ENCODE data around the gene BDH1. TPM values are rescaled to one million over a fixed set of nuclear protein-coding genes. Genes with fewer than 3 reads are reported as not detected.

BDH1 gene
- total RNA-seq, 1 experiment from 2014 or later, result 24.1 TPM

DNA sequence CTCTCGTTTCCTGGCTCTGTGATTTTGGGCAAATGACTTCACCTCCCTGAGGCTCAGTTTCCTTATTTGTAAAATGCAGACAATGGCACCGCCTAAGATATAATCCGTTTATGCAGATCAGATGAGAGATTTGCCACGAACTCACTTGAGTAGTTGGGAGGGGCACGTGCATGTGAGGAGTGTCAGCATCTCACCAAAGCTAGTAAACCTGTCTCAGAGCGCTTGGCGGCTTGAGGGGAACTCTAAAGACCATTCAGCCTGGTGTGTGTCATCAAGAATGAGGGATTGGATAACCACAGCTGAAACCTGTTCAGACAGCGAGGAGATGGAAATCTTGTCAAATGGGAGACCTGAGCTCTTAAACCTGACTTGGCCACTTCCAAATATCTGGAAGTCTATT, 48.7 kb downstream of the BDH1 start:
- DNase-seq (ENCODE audit: low read depth), result no peak

DNA sequence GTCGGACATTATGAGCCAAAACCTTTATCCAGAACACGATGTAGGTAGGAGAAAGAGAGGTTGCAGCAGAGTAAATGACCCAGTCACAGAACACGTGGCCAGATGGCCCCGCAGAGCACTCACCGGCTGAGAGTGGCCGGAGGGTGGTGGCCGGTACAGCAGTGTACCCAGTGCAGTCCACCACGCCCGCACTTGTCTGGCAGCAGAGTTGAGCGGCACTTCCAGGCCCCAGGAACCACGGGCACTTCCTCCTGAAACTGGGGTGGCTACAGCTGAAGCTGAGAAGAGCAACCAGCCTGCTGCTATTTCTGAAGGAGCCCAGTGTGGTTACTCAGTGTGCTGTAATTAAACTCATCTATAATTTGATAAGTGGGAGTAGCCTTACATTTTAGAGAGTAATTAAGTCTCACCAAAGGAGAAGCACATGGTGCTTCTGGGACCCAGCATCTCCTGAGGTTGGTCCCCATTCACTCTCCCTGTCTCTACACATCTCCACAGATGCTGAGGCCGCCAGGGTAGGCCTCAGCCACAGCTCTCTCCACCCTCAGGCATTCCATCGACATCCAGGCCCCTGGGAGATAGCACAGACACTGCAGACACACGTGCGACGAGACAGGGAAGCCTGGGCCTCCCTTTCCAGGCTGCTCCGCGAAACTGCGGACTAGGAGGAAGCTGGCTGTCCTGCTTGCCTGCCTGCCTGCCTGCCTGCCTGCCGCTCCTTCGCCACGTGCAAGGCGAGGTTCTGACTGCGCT, 49.8 kb downstream of the BDH1 start:
- DNase-seq (ENCODE audit: low read depth), result no peak

DNA sequence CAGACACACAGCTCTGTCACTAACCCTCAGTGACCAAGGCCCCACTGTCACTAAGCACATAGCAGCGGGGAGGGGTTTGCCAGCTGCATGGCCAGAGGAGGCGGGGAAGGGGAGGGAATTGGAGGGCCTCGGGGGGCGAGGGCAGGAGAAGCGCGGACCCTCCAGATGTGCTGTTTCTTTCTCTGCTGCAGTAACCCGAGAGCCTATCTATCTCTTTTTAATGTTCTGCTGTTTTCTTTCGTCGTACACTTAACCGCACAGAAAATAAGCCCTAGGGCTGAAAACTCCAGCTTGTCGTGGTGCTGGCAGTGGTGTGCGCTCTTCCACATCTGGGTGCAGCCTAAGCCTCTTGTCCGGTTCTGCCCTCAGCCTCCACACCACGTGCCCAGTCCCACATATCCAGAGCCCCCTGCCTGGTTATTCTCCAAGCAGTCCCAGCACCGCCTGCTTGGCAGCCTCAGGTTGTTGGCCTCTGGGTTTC, 51.1 kb downstream of the BDH1 start:
- no peak for DNase-seq (ENCODE audit: low read depth)

DNA sequence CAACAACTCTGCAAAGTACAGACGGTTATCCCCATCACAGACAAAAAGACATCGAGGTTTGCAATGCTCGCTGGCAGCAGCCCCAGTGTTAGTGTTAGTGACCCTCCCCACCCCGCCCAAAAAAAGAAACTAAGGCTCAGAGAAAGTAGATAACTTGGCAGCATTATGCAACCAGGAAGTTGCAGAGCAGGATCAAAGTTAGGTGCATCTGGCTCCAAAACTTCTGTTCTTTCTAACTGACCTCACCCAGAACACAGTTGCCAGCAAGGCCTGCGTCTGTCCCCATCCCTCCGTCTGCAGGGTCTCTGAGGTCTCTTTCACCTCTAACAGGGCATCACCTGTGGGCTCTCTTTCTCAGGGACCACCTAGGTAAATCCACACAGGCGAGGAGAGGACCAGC, 51.5 kb downstream of the BDH1 start:
- no peak for DNase-seq (ENCODE audit: low read depth)

DNA sequence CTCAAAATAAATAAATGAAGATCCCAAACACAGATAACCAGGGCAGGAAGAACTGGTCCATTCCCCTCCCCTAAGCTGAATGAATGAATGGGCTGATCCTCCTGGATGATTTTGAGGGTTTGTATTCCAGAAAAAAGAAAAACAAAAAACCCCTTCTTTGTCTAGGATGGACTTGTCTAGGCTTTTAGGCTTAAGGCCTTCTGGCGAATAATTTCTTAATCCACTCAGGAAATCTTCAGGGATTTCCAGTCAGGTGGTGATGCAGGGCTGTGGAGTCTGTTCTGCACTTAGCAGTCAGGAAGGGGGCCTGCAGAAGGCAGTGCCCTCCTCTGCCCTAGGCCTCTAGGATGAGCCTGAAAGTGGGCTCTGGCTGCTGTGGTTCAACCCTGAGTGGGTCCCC, 52.1 kb downstream of the BDH1 start:
- DNase-seq (ENCODE audit: low read depth), result no peak

DNA sequence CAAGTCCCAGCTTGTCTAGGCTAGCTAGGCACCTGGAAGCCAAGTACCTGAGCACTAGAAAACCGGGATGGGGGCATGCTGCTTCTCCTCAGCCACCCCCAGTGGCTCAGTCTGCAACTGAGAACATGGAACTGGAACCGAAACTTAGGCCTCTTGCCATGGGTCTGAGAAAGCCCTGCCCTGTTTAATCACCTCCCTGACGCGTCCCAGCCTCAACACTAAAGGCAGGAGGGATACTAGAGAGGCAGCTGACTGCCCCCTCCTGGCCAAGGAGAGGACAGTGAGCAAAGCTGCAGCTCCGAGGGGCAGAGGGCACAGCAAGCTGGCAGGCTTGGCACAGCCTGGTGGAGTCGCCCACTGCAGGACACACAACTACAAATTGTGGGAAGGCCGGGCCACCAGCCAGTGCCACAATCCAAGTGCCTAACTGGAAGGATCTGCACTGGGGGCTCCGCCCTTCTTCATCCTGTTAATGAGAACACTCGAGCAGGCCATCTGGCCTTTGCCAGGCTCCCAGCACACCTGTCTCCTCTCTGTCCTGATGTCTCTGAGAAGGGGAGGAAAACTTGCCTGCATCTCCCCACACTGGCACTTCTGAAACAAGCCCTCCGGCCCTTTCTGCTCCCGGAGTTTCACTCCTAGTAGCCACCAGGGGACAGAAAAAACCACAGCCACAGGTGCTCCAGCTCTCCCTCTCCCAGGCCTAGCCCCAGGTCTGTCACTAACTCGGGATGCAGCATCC, 53.7 kb downstream of the BDH1 start:
- peak; percentile 95 for DNase-seq (ENCODE audit: low read depth)

DNA sequence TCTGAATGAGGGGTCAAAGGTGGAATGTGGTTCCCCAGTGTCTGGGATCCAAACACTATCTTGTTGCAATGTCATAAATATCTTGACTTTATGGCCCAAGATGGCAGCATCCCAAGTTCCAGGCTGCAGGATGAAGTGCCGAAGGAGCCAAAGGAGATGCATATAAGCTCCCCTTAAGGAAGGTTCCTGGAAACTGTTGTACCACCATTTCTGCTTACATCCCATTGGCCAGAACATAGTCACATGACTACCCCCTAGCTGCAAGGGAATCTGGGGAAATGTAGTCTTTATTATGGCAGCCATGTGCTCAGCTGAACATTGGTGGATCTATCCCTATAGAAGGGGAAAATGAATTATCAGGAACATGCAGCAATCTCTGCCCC, 54.3 kb downstream of the BDH1 start:
- peak; percentile 88 for DNase-seq (ENCODE audit: low read depth)

DNA sequence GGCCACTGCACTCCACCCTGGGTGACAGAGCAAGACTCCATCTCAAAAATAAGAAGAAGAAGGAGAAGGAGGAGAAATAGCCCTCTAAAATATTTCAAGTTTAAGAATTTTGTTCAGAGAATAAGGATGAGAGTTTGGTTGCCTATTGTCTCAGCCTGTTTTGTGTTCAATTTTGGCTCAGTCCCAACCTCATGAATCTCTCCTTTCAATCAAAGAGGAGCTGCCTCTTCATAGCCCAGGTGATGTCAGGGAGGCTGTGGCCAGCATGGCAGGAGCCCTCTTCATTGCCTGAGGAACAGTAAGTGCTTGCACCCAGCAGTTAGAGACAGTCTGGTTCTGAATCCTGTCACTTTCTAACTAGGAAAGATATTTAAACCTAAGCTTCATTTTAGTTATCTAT, 55.0 kb downstream of the BDH1 start:
- no peak for DNase-seq (ENCODE audit: low read depth)

DNA sequence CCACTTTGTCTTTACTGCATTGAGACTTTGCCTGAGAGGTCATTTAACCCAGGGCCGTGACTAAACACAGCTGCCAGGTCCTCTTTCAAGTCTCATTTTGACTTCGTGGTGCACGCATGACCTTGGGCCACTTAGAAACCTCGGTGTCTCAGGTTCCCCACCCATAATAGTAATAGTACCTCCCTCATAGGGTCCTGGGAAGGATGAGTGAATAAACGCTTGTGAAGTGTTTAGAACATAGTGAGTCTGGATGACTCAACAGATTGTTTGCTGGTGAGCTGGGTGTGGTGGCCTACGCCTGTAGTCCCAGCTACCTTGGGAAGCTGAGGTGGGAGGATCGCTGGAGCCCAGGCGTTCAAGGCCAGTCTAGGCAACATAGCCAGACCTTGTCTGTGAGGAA, 56.3 kb downstream of the BDH1 start:
- DNase-seq (ENCODE audit: low read depth), result peak; percentile 96

DNA sequence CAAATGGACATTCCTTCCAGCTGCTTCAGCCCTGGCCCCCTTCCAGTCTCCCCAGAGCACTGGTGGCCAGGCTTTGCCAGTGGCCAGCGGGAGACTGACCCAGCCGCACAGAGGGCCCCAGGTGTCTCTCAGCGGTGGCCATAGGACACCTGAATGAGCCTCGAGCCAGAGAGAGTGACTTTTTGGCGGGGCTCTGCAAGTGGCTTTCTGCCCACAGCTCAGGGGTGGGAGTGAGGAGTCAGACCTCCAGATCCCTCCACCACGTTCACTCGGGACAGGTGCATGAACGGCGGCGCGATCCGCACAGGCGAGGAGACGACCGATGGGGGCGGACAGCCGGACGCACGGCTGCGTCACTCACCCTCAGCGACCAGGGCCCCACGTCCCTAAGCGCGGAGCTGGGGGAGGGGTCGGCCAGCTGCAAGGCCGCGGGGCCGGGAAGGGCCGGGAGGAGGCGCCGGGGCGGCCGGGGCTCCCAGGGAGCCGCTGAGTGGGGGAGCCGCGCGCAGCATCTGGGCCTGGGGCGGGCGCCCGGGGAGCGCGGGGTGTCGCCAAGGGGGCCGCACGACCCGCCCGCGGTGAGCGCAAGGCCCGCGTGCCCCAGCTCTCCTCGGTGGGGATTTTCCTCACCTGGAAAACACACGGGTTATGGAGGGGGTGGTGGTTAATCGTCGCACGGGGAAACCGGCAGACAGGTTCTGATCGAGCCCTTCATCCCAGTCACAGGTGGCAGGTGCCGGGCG, 57.1 kb downstream of the BDH1 start:
- no peak for DNase-seq (ENCODE audit: low read depth)

DNA sequence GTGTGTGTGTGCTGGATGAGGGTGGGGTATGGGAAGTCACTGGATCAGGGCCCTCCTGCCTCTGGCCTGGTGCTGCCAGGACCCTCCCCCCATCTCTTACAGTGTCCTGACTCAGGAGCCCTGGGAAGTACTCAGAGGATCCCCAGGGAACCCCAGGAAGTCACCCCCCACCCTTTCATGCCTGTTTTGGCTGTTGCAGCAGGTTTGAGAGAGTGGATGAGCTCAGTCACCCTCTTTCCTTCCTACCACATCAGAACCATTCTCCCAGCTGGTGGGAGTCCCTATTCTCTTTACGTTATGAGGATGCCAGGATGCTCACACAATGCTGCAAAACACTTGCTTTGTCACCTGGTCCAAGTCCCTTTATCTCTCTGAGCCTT, 59.0 kb downstream of the BDH1 start:
- DNase-seq (ENCODE audit: low read depth), result no peak

DNA sequence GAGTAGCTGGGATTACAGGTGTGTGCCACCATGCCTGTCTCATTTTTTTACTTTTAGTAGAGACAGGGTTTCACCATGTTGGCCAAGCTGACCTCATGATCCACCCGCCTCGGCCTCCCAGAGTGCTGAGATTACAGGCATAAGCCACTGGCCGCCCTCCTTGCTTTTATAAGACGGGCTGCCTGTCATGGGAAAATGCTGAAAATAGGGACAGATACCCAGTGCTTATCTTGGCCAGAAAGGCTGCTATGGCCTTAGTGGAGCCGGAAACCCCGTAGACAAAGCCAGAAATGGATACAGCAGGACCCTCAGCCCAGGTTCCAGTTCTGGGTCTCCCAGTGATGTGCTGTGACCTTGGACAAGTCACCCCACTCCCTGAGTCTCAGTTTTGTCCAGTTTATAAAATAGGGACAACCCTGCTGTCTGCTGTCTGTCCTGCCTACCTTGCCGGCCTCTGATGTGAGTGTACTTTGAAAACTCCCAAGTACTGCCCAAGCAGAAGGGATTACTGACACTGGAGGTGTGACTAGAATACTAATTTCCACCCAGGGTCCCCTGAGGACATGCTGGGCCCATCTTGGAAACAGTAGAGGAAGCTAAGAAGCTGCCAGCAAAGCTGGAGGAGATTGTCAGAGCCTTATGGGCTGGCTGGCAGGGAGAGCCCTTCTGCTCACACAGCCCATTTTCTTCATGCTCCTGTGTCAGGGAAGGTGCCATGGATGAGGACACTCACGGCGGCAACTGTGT, 59.6 kb downstream of the BDH1 start:
- DNase-seq (ENCODE audit: low read depth), result no peak

DNA sequence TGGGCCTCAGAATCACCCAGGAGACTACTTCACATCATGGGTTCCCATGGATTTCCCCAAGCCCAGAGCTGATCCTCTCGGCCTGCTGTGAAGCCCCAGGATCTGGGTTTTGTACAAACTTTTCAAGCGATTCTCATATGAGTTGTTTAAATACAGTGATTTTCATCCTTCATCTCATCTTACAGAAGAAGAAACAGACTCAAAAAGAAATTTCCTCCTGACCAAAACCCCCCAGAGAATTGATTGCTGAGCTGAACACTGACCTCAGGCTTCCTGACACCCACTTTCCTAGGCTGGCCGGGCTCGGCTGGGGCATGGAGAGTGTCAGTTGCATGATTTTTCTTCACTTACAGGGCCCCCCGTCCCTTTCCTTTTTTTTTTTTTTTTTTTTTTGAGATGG, 60.3 kb downstream of the BDH1 start:
- DNase-seq (ENCODE audit: low read depth), result no peak

DNA sequence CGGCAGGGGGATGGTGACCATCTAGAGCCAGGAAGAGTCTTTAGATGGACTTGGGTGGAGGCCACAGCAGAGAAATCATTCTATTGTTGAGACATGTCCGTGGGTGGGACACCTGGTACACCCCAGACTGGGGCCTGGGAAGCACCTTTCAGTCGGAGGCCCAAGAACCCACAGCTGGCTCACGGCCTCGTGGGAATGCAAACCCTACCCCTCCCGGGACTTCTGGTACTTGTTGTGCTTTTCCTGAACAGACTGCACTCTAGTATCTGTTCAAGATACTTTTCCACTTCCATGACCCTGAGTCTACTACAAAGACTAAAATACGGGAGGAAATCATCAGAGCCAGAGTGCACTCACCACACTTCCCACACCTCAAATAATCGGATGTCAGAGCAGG, 60.7 kb downstream of the BDH1 start:
- DNase-seq (ENCODE audit: low read depth), result no peak

DNA sequence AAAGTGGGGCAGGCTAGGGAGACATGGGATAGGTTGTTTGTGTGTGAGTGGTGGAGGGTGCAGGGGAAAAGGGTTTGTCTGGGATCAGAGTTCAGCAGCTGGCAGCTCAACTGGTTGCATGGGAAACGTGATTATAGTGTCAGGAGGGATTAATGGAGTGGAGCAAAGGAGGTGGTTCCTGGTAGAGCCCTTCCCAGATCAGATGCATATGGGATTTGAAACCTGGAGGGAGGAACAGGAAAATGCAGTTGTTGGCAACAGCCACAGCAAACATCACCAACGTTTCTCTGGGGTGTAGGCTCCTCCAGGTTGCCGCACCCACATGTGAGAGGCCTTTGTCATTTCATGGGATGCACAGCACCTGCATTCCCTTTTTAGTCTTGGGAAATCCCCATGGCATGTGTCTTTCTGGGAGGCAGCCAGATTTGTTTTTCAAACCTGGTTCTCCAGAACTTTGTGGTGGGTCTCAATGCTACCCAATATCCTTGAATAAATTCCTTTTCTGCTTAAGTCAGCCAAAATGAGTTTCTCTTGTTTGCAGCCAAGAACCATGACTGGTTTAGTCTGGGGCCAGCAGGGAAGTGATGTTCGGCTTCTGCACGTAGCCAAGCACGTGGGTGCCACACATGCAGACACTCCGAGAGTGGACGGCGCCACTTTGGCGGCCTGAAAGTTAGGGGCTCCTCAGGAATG, 61.3 kb downstream of the BDH1 start:
- DNase-seq (ENCODE audit: low read depth), result no peak

DNA sequence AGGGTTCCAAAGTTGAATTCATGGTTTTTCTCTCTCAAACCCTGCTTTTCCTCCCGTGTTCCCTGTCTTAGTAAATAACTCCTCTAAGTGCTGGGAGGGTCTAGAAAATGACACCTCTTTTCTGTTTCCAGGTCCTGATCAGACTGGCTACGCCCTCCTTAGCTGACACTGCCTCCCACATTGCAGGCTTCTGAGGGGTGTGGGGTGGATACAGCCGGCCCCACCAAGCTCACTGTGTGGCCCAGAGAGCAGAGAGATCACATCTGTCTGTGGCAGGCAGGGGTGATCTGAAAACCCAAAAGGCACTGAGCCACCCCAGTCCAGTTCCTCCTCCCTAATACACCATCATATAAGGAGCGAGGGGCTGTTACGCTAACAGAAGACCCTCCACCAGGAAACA, 62.7 kb downstream of the BDH1 start:
- DNase-seq (ENCODE audit: low read depth), result no peak

DNA sequence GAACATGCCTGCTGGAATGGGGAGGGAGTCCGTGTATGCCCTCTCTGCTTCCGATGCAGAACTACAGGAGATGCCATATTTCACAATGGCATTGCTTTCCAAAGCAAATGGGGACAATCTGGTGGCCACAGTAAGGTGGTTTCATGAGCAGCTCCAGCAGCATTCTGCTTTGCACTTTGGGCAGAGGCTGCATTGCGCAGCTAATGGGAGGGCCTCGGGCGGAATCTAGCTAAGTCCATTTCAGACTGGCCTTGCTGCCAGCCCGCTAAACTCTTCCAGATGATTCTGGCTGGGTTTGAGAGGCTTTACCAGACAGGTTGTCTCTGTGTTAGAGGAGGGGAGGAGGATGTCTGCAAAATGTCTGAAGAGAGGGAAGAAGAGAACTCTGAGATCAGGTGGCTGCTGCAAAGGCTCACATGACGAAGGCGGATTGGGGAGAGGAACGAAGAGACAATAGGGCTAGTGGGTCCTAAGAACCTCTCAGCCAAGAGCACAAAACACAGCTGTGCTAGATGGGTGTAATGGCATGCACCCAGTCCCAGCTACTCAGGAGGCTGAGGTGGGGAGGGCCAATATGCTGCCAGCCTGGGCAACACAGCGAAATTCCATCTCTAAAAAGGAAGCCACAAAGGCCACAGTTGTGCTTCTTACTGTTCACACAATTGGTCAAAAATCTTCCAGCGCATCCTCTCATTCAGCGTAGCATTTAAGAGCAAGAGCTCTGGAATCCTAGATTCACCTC, 63.7 kb downstream of the BDH1 start:
- no peak for DNase-seq (ENCODE audit: low read depth)

DNA sequence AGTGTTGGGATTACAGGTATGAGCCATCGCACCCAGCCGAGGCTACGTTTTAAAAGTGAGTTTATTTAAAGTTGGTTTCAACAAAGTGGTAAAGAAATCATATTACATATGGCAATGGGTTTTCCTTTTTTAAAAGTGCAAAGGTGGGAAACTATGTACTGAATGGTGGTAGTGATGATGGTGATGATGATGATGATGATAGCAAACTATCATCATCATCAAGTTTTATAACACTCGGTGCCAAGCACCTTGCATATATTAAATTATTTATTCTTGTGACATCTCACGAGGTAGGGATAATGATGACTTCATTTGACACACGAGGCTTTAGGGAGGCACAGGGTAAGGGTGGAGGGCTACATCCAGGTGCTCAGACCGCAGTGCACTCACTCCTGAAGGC, 64.3 kb downstream of the BDH1 start:
- no peak for DNase-seq (ENCODE audit: low read depth)

DNA sequence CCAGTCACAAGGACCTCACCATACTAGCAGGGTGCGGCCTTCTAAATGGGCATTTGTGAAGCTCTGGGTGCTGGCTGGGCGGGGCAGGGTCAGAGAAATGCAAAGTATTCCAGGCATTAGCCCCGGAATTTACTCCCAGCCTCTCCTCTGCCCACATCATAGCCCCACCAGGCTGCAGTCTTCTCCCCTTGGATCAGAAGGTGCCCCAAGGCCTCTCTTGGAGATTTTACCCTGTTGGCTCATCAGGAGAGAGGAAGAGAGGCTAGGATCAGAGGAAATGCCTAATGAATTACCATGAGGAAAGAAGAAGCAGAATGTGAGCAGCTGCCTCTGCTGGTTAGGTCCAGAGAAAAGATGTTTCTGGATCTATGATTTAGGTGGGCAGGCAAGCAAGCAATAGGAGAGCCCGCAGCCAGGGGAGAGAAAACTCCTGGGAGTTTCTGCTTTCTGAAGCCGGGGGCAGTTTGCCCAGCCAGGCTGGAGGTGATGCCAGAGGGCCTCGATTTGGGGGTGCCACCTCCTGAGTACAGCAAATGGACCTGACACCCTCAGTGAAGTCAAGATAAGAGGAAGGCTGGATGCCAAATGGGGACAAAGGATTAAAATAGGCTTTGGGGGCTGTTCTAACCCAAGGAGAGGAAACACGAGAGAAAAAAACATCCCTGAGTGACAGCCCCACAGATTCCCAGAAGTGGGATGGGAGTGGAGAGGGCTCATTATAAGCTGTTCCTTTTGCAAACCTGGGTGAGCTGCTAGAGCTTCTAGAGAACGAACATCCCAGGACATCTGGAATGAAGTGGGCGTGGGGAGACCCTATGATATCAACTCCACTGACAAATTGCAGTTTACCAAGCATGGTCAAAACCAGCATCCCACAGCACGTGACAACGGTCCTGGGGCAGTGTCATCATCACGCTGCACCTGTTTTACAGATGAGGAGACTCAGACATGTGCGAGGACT, 65.4 kb downstream of the BDH1 start:
- peak; percentile 87 for DNase-seq (ENCODE audit: low read depth)

Data from HT1080 (cell line).